K562 (cell line): ENCODE data around the gene ARHGAP4. TPM values are rescaled to one million over a fixed set of nuclear protein-coding genes. Genes with fewer than 3 reads are reported as not detected.

Experiments
- BMI1 ChIP-seq: fragments of 150-350 bp; IDR thresholded peaks from 2 replicates; pipeline ENCODE4 v1.6.1; 2014; ENCODE audit warnings: low read length
- EGR1 ChIP-seq: fragments of 450-650 bp; conservative IDR thresholded peaks from 2 replicates; pipeline ENCODE4 v1.6.1; 2017; ENCODE audit warnings: mild to moderate bottlenecking
- ELF2 ChIP-seq: fragments of 250-450 bp; sonication (Bioruptor Pico); IDR thresholded peaks from 2 replicates; pipeline ENCODE4 v1.5.0; 2021; ENCODE audit warnings: mild to moderate bottlenecking
- ETS2 ChIP-seq: IDR thresholded peaks from 2 replicates; pipeline ENCODE4 v1.6.1; 2016; ENCODE audit warnings: borderline replicate concordance, missing genetic modification characterization, mild to moderate bottlenecking, moderate library complexity, missing compliant biosample characterization; ENCODE audit not compliant: poor library complexity, severe bottlenecking
- KDM1A ChIP-seq, 2 experiments: fragments of 450-650 bp; IDR thresholded peaks; 2 replicates each; pipeline ENCODE4 v1.6.1; 2016; ENCODE audit warnings: mild to moderate bottlenecking in 2 of 2
- MAFF ChIP-seq: IDR thresholded peaks from 2 replicates; pipeline ENCODE4 v1.6.1; 2012; ENCODE audit warnings: low read length, improper control_type of control experiment
- MCM5 ChIP-seq: fragments of 450-650 bp; IDR thresholded peaks from 2 replicates; pipeline ENCODE4 v1.6.1; 2016; ENCODE audit warnings: low read depth
- NR1H2 ChIP-seq: sonication (generic); formaldehyde crosslinking; IDR thresholded peaks from 2 replicates; pipeline ENCODE4 v1.4.0; 2020; ENCODE audit warnings: mild to moderate bottlenecking, missing genetic modification reagents
- NR2C2 ChIP-seq, 2 experiments: fragments of 200-800 bp in 1 of 2; sonication (Bioruptor generic) in 1 of 2; sonication (generic) in 1 of 2; formaldehyde crosslinking in 1 of 2; IDR thresholded peaks; 2 replicates each; pipeline versions ENCODE4 v1.6.1 to v1.8.0; 2016 to 2022; ENCODE audit warnings: mild to moderate bottlenecking in 1 of 2, missing compliant biosample characterization in 1 of 2, missing genetic modification characterization in 1 of 2, missing genetic modification reagents in 1 of 2
- RAD21 ChIP-seq, 2 experiments: fragments of 250-450 bp in 1 of 2; fragments of 450-650 bp in 1 of 2; sonication (Bioruptor Pico) in 1 of 2; formaldehyde crosslinking in 1 of 2; IDR thresholded peaks in 1 of 2; conservative IDR thresholded peaks in 1 of 2; 2 replicates each; pipeline versions ENCODE4 v1.4.0 to v1.8.0; 2020 to 2022; ENCODE audit warnings: mild to moderate bottlenecking in 2 of 2, moderate library complexity in 1 of 2
- ZNF436 ChIP-seq: fragments of 250-450, 450-650 bp; sonication (Bioruptor Pico); formaldehyde crosslinking; IDR thresholded peaks from 2 replicates; pipeline ENCODE4 v1.7.0; 2020; ENCODE audit warnings: mild to moderate bottlenecking
- ZNF695 ChIP-seq: fragments of 450-650 bp; formaldehyde crosslinking; IDR thresholded peaks from 2 replicates; pipeline ENCODE4 v1.4.0; 2020; ENCODE audit warnings: mild to moderate bottlenecking, moderate library complexity
- ZNF780A ChIP-seq: fragments of 250-450 bp; sonication (Bioruptor Pico); IDR thresholded peaks from 2 replicates; pipeline ENCODE4 v1.5.0; 2021; ENCODE audit warnings: mild to moderate bottlenecking
- polyA plus RNA-seq, 8 experiments: library from polyadenylated mRNA; depleted of rRNA in 4 of 8; stranded (reverse) in 5 of 8; unstranded in 3 of 8; fragments of >200 nt; fragmentation: Nextera tagmentation in 2 of 8; fragmentation: Illumina TruSeq in 1 of 8; extraction: Ambion mirVana in 2 of 8; extraction: Trizol in 1 of 8; gene quantifications; 2 replicates each; pipeline versions ENCODE4 v1.2.1 to v1.2.3, GENCODE V29; 2011 to 2014; ENCODE audit warnings: inconsistent platforms in 1 of 8, missing spikeins in 1 of 8
- total RNA-seq, 7 experiments: library from RNA; depleted of rRNA in 6 of 7; stranded (reverse); fragments of >200 nt in 6 of 7; fragmentation: Illumina TruSeq in 2 of 7; extraction: Trizol in 2 of 7; gene quantifications; 2 replicates each; pipeline versions ENCODE4 v1.2.1 to v1.2.3, GENCODE V29; 2011 to 2021; ENCODE audit warnings: low replicate concordance in 1 of 7
- TF ChIP-seq, protein P1 (sequence below), 2 experiments: fragments of 450-650 bp; IDR thresholded peaks; 2 replicates each; pipeline ENCODE4 v1.6.1; 2016; ENCODE audit warnings: mild to moderate bottlenecking in 2 of 2, borderline replicate concordance in 1 of 2, low read depth in 1 of 2, moderate library complexity in 1 of 2
- TF ChIP-seq, protein P2 (sequence below): fragments of 450-650 bp; IDR thresholded peaks from 2 replicates; pipeline ENCODE4 v1.6.1; 2018; ENCODE audit warnings: mild to moderate bottlenecking, low read depth; ENCODE audit not compliant: partially characterized antibody
- TF ChIP-seq, protein P3 (sequence below): sonication (generic); formaldehyde crosslinking; IDR thresholded peaks from 2 replicates; pipeline ENCODE4 v1.8.1; 2023; ENCODE audit warnings: mild to moderate bottlenecking, missing genetic modification reagents

Gene ARHGAP4
- total and polyA plus RNA-seq, 9 of the 15 experiments (the other 6 are each of a cell fraction or from before 2014, with no cell fraction given) = 0.30 to 81.8 (median 13.5) TPM

DNA sequence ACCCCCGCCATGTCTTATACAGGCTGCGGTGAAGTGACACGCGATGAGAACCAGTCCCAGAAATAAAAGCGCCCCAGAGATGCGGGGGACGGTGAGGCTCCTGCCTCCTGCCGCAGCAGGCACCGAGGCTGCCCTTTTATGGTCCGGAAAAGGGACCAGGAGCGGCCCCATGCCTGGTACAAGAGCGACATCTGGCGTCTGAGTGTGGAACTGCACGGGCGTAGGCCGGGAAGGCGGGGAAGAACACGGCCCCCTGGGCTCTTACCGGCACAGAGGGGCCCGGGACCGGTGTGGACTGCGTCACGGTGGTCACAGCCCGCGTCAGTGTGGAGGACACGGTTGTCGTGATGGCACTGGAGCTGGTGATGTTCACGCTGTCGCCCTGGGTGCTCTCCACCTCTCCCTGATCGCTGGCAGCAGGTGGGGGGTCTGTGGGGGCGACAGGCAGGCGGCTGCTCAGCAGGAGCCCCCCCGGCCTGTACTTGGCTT lies 27.3 kb upstream of the ARHGAP4 start (continued):
- TF ChIP-seq, protein P1, sequence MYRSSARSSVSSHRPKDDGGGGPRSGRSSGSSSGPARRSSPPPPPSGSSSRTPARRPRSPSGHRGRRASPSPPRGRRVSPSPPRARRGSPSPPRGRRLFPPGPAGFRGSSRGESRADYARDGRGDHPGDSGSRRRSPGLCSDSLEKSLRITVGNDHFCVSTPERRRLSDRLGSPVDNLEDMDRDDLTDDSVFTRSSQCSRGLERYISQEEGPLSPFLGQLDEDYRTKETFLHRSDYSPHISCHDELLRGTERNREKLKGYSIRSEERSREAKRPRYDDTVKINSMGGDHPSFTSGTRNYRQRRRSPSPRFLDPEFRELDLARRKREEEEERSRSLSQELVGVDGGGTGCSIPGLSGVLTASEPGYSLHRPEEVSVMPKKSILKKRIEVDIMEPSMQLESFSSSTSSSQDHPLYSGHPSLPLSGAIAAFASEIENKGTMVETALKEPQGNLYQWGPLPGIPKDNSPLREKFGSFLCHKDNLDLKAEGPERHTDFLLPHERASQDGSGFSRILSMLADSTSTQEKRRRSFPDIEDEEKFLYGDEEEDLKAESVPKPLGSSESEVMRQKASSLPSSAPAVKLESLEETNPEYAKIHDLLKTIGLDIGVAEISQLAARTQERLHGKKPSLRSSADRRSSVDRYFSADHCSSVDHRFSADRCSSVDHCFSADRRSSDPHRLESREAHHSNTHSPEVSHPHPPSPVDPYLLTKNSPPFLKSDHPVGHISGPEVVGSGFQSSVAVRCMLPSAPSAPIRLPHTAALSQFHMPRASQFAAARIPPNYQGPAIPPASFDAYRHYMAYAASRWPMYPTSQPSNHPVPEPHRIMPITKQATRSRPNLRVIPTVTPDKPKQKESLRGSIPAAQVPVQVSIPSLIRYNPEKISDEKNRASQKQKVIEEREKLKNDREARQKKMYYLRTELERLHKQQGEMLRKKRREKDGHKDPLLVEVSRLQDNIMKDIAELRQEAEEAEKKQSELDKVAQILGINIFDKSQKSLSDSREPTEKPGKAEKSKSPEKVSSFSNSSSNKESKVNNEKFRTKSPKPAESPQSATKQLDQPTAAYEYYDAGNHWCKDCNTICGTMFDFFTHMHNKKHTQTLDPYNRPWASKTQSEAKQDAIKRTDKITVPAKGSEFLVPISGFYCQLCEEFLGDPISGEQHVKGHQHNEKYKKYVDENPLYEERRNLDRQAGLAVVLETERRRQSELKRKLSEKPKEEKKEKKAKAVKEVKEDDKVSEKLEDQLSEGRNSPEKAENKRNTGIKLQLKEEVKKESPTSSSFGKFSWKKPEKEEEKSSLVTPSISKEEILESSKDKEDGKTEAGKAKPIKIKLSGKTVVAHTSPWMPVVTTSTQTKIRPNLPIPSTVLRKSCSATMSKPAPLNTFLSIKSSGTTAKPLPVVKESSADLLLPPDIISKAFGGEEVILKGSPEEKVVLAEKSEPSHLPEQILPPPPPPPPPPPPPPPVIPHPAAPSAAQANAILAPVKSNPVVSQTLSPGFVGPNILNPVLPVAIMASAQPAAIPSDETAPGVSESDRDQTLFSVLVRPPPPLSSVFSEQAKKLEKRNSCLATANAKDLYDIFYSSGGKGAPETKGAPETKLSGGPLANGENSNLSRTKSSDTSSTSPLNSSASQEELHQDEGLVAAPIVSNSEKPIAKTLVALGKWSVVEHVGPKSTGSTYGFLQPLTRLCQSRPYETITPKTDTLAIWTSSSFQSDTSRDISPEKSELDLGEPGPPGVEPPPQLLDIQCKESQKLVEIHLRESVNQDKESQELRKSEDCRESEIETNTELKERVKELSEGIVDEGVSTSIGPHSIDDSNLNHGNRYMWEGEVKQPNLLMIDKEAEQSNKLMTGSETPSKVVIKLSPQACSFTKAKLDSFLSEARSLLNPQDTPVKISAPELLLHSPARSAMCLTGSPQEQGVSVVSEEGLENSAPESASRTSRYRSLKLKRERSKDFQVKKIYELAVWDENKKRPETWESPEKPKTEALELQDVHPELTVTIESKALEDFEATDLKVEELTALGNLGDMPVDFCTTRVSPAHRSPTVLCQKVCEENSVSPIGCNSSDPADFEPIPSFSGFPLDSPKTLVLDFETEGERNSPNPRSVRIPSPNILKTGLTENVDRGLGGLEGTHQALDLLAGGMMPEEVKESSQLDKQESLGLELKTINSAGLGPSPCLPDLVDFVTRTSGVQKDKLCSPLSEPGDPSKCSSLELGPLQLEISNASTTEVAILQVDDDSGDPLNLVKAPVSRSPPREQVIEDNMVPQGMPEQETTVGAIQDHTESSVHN (IDR thresholded peaks at IDR 0.05; ENCODE audit: borderline replicate concordance in 1 of 2, low read depth in 1 of 2) = no peak
- TF ChIP-seq RAD21 (CRISPR knock-in tag; conservative IDR thresholded peaks at IDR 0.05 in 1 of 2, IDR thresholded peaks at IDR 0.05 in 1 of 2) (peak; percentile 70 to 76), BMI1 (no peak), NR1H2 (no peak), MCM5 (no peak), ETS2 (tag) (no peak), EGR1 (no peak), ELF2 (no peak), MAFF (no peak), ZNF695 (CRISPR knock-in tag) (no peak), ZNF436 (CRISPR knock-in tag) (no peak), ZNF780A (CRISPR knock-in tag) (no peak), KDM1A (IDR thresholded peaks at IDR 0.05) (no peak), NR2C2 (CRISPR knock-in tag; IDR thresholded peaks at IDR 0.05) (0 out of 2 replicates have a peak, but pooled peaks have one; percentile 34), NR2C2 (tag; IDR thresholded peaks at IDR 0.05) (no peak)
- TF ChIP-seq, protein P2, sequence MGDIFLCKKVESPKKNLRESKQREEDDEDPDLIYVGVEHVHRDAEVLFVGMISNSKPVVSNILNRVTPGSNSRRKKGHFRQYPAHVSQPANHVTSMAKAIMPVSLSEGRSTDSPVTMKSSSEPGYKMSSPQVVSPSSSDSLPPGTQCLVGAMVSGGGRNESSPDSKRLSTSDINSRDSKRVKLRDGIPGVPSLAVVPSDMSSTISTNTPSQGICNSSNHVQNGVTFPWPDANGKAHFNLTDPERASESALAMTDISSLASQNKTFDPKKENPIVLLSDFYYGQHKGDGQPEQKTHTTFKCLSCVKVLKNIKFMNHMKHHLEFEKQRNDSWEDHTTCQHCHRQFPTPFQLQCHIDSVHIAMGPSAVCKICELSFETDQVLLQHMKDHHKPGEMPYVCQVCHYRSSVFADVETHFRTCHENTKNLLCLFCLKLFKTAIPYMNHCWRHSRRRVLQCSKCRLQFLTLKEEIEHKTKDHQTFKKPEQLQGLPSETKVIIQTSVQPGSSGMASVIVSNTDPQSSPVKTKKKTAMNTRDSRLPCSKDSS = no peak
- TF ChIP-seq, protein P3, sequence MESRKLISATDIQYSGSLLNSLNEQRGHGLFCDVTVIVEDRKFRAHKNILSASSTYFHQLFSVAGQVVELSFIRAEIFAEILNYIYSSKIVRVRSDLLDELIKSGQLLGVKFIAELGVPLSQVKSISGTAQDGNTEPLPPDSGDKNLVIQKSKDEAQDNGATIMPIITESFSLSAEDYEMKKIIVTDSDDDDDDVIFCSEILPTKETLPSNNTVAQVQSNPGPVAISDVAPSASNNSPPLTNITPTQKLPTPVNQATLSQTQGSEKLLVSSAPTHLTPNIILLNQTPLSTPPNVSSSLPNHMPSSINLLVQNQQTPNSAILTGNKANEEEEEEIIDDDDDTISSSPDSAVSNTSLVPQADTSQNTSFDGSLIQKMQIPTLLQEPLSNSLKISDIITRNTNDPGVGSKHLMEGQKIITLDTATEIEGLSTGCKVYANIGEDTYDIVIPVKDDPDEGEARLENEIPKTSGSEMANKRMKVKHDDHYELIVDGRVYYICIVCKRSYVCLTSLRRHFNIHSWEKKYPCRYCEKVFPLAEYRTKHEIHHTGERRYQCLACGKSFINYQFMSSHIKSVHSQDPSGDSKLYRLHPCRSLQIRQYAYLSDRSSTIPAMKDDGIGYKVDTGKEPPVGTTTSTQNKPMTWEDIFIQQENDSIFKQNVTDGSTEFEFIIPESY (CRISPR knock-in tag) = no peak
